ENCODE measurements around the gene GNS. TPM values are rescaled to one million over a fixed set of nuclear protein-coding genes. Genes with fewer than 3 reads are reported as not detected.

Gene GNS
- total and polyA plus RNA-seq, 10 of the 15 experiments (the other 5 are each of a cell fraction or from before 2014, with no cell fraction given): 4.1 to 33.8 (median 19.1) TPM

DNA sequence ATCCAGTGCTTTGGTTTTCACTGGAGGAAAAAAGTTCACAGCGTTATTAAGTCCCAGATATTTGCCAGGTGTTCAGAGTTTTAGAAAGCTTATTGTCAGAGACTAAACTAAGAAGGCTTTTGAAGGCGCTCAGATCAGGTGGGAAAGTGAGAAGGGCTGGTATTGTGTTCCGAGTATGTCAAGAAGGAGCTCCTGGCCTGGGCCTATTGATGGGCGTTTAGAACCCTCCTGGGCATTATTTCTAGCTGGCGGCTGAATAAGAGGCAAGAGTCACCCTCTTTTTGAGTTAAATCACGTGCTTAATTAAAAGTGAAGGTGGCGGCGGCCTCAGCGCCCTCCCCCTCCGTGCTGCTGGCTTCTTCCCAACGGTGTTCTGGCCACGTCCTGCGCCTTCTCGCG, 20.9 kb upstream of the GNS start:
- DNase-seq (ENCODE audit: low read depth, low spot score): no peak
- ATAC-seq: no peak; the same call in 2 of the 3 replicates
- ChIA-PET SMC1A (ENCODE audit: uncharacterized antibody, unreplicated experiment) (interaction anchor here (0.6 to 1.6 kb wide), 2 partner anchors 10 to 110 kb away, joined by 3 to 6 read pairs; no protein-coding TSS in a partner anchor), CTCF (no interaction called here), RAD21 (ENCODE audit: unreplicated experiment) (interaction anchor here (0.9 kb wide), 1 partner anchor 82 kb away, joined by 5 read pairs; no protein-coding TSS in a partner anchor), POLR2A (no interaction called here)
- Histone ChIP-seq H3K9ac (ENCODE audit: control insufficient read depth, insufficient read depth, low read length) (no peak overlapping the region; the same call in 1 of the 2 replicates), H4K20me1 (ENCODE audit: control insufficient read depth, insufficient read depth) (no peaks in the 10 kb centered on the region), H3K27ac (ENCODE audit: control insufficient read depth, insufficient read depth) (no peak overlapping the region), H3K79me2 (ENCODE audit: control insufficient read depth, insufficient read depth, low read length) (no peaks in the 10 kb centered on the region), H3K4me1 (ENCODE audit: control insufficient read depth, insufficient read depth, low read length) (peaks cover 3% of the 10 kb centered on the region; the same call in 1 of the 2 replicates), H3K4me2 (ENCODE audit: control insufficient read depth, insufficient read depth) (peak overlapping the region; percentile 96), H3K36me3 (ENCODE audit: control insufficient read depth in 2 of 2, insufficient read depth in 2 of 2, low read length in 1 of 2) (no peaks in the 10 kb centered on the region), H3K27me3 (replicated peaks in 1 of 2; ENCODE audit: control insufficient read depth in 2 of 2, insufficient read depth in 2 of 2, low read length in 1 of 2) (peaks cover 2 to 12% of the 10 kb centered on the region in 2 experiments; a peak in 3 of 4 replicates), H3K9me3 (replicated peaks; ENCODE audit: control insufficient read depth, insufficient read depth, low read length) (no peaks in the 10 kb centered on the region; the same call in 2 of the 3 replicates), H2AFZ (ENCODE audit: control insufficient read depth, low read depth, low read length) (peak overlapping the region; percentile 54), H3K4me3 (peak overlapping the region; percentile 65)
- no TSS peak for BruUV-seq (replicated peaks)
- in situ Hi-C loops (cut with MboI) (no loop called here), intact Hi-C loops (cut with micrococcal nuclease; ENCODE audit: unreplicated experiment) (loop anchor here (10.0 kb wide), 1 partner anchor 235 kb away; no protein-coding TSS in a partner anchor)
- TF ChIP-seq POLR2AphosphoS2 (IDR thresholded peaks at IDR 0.05; ENCODE audit: low read depth, low read length) (no peak), ESRRA (IDR thresholded peaks at IDR 0.05; ENCODE audit: low read length) (no peak), ZSCAN29 (IDR thresholded peaks at IDR 0.05) (no peak), CREM (IDR thresholded peaks at IDR 0.05; ENCODE audit: low read depth) (no peak), EGR1 (IDR thresholded peaks at IDR 0.05; ENCODE audit: borderline replicate concordance in 1 of 2, low read depth in 2 of 2, low read length in 2 of 2) (no peak)
- FAIRE-seq: no peak
- 26% methylated on average over 15 of the region's 15 CpGs for WGBS (ENCODE audit: insufficient coverage, insufficient replicate concordance, low lambda C conversion rate, missing lambda C conversion rate)

DNA sequence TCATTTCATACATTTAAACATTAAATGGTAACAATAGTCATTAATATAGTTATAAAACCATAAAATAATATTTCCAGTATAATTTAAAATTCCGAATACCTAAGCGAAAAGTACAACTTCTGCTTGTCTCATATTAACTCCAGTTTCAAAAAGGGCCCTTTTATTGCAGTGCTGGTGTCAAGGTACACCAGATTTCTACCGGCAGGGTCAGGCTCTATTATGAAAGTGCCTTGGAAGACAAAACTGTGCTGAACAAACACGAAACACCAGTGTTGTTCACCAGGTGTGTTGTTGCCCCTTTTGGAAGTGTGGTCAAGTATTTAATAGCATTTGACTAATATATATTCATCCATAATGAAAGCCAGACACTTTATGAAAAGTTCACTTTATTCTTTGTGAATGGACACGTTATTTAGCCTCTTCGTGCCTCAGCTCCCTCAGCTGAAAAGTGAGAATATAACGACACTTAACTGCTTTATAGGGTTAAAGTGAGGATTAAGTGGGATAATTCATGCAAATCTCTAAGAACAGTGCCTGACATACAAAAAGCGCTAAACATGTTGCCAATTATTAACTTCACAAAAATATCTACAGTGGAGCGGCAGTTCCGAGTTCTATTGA, 20.3 kb upstream of the GNS start:
- Histone ChIP-seq H4K20me1 (ENCODE audit: control insufficient read depth, insufficient read depth) (no peaks in the 10 kb centered on the region), H3K4me3 (no peak overlapping the region), H3K9me3 (replicated peaks; ENCODE audit: control insufficient read depth, insufficient read depth, low read length) (no peaks in the 10 kb centered on the region; the same call in 2 of the 3 replicates), H3K4me1 (ENCODE audit: control insufficient read depth, insufficient read depth, low read length) (peaks cover 3% of the 10 kb centered on the region; the same call in 1 of the 2 replicates), H3K27me3 (replicated peaks in 1 of 2; ENCODE audit: control insufficient read depth in 2 of 2, insufficient read depth in 2 of 2, low read length in 1 of 2) (peaks cover 2 to 12% of the 10 kb centered on the region in 2 experiments; a peak in 3 of 4 replicates), H3K4me2 (ENCODE audit: control insufficient read depth, insufficient read depth) (no peak overlapping the region), H2AFZ (ENCODE audit: control insufficient read depth, low read depth, low read length) (no peak overlapping the region), H3K9ac (ENCODE audit: control insufficient read depth, insufficient read depth, low read length) (no peak overlapping the region), H3K79me2 (ENCODE audit: control insufficient read depth, insufficient read depth, low read length) (no peaks in the 10 kb centered on the region), H3K27ac (ENCODE audit: control insufficient read depth, insufficient read depth) (no peak overlapping the region), H3K36me3 (ENCODE audit: control insufficient read depth in 2 of 2, insufficient read depth in 2 of 2, low read length in 1 of 2) (no peaks in the 10 kb centered on the region)
- SMC1A ChIA-PET (ENCODE audit: uncharacterized antibody, unreplicated experiment): interaction anchor here (0.6 to 1.6 kb wide), 2 partner anchors 9 to 109 kb away, joined by 3 to 6 read pairs; no protein-coding TSS in a partner anchor
- ATAC-seq: no peak
- FAIRE-seq: no peak
- intact Hi-C loops (cut with micrococcal nuclease; ENCODE audit: unreplicated experiment): no loop called here
- DNase-seq (ENCODE audit: low read depth, low spot score): no peak
- POLR2A ChIA-PET: no interaction called here
- RAD21 ChIA-PET (ENCODE audit: unreplicated experiment): no interaction called here
- no TSS peak for BruUV-seq (replicated peaks)
- WGBS (ENCODE audit: insufficient coverage, insufficient replicate concordance, low lambda C conversion rate, missing lambda C conversion rate): 65% methylated on average over 10 of the region's 10 CpGs
- CTCF ChIA-PET: no interaction called here
- in situ Hi-C loops (cut with MboI): no loop called here
- TF ChIP-seq, protein P1, sequence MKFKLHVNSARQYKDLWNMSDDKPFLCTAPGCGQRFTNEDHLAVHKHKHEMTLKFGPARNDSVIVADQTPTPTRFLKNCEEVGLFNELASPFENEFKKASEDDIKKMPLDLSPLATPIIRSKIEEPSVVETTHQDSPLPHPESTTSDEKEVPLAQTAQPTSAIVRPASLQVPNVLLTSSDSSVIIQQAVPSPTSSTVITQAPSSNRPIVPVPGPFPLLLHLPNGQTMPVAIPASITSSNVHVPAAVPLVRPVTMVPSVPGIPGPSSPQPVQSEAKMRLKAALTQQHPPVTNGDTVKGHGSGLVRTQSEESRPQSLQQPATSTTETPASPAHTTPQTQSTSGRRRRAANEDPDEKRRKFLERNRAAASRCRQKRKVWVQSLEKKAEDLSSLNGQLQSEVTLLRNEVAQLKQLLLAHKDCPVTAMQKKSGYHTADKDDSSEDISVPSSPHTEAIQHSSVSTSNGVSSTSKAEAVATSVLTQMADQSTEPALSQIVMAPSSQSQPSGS (IDR thresholded peaks at IDR 0.05; ENCODE audit: low read length): no peak
- TF ChIP-seq CREB1 (IDR thresholded peaks at IDR 0.05; ENCODE audit: low read depth) (no peak), BACH1 (IDR thresholded peaks at IDR 0.05; ENCODE audit: borderline replicate concordance) (no peak), NRF1 (conservative IDR thresholded peaks at IDR 0.05; ENCODE audit: low read depth, low read length) (no peak), RELA (IDR thresholded peaks at IDR 0.05; ENCODE audit: borderline replicate concordance, partially characterized antibody) (no peak), CEBPB (IDR thresholded peaks at IDR 0.05; ENCODE audit: borderline replicate concordance in 1 of 2, low read depth in 2 of 2, low read length in 2 of 2) (no peak), CREM (IDR thresholded peaks at IDR 0.05; ENCODE audit: low read depth) (no peak), LARP7 (IDR thresholded peaks at IDR 0.05) (no peak)
- TF ChIP-seq, protein P2, sequence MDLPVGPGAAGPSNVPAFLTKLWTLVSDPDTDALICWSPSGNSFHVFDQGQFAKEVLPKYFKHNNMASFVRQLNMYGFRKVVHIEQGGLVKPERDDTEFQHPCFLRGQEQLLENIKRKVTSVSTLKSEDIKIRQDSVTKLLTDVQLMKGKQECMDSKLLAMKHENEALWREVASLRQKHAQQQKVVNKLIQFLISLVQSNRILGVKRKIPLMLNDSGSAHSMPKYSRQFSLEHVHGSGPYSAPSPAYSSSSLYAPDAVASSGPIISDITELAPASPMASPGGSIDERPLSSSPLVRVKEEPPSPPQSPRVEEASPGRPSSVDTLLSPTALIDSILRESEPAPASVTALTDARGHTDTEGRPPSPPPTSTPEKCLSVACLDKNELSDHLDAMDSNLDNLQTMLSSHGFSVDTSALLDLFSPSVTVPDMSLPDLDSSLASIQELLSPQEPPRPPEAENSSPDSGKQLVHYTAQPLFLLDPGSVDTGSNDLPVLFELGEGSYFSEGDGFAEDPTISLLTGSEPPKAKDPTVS (IDR thresholded peaks at IDR 0.05; ENCODE audit: low read depth, low read length): no peak

Data from GM12878 (cell line).